ENCODE results near the gene ADAMTS19. TPM values are rescaled to one million over a fixed set of nuclear protein-coding genes. Genes with fewer than 3 reads are reported as not detected.

The ADAMTS19 gene
- total and polyA plus RNA-seq, 2 of the 8 experiments (the other 6 are each of a cell fraction or from before 2014, with no cell fraction given) = 17.3 to 28.8 TPM

DNA sequence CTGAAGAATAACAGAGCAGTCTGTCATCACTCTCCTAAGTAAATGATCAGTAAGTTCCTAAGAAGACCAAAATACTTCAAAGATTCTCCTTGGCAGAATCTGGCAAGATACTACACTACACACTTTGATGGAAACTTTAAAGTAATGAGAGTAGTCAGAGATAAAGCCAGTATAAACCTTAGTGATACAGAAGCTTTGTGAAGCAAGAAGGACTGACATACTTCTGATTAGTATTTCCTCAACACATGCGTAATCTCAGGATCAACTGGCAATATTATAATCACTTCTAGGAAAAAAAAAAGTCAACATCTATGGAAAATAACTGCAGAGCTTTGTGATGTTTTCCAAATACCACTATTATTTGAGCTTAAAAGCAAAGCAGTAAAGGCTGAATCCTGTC, 34.0 kb upstream of the ADAMTS19 start:
- no peak overlapping the region for H2BK15ac ChIP-seq (ENCODE audit: low read length)
- H2BK20ac ChIP-seq (ENCODE audit: low read length) = no peak overlapping the region
- H3K79me2 ChIP-seq (ENCODE audit: control insufficient read depth in 1 of 2, insufficient read depth in 2 of 2, low read length in 2 of 2) = no peaks in the 10 kb centered on the region
- no peaks in the 10 kb centered on the region for H4K20me1 ChIP-seq (replicated peaks in 1 of 2; ENCODE audit: control insufficient read depth in 1 of 2, insufficient read depth in 2 of 2, low read length in 2 of 2)
- H3K9me3 ChIP-seq (ENCODE audit: insufficient read depth in 2 of 2, low read depth in 1 of 2, low read length in 1 of 2) = no peaks in the 10 kb centered on the region
- H4K8ac ChIP-seq (ENCODE audit: extremely low read depth, insufficient read depth, low read length) = no peak overlapping the region
- H2AFZ ChIP-seq (ENCODE audit: low read length) = no peak overlapping the region
- FAIRE-seq (no peak), DNase-seq (ENCODE audit: low read depth in 1 of 2, low spot score in 2 of 2) (no peak)
- no peaks in the 10 kb centered on the region for H3K79me1 ChIP-seq (ENCODE audit: low read depth, low read length)
- no peak overlapping the region for H3K18ac ChIP-seq (ENCODE audit: extremely low read depth, low read length)
- H3K4me3 ChIP-seq (ENCODE audit: extremely low read depth in 1 of 4, insufficient read depth in 2 of 4, low read depth in 3 of 4, low read length in 4 of 4) = no peak overlapping the region
- no peak overlapping the region for H2BK120ac ChIP-seq (replicated peaks; ENCODE audit: low read depth, low read length)
- H3K56ac ChIP-seq (replicated peaks; ENCODE audit: insufficient read length, low read depth, low read length) = no peak overlapping the region
- H2AK5ac ChIP-seq (ENCODE audit: low read depth, low read length) = no peak overlapping the region
- 85% methylated on average over 1 of the region's 1 CpG; no CpG with 5 or more reads in 1 of the 2 experiments for WGBS, 2 experiments (ENCODE audit: extremely low coverage in 1 of 2, insufficient coverage in 1 of 2, insufficient read length in 1 of 2, insufficient replicate concordance in 2 of 2, low coverage in 1 of 2, low lambda C conversion rate in 2 of 2, missing lambda C conversion rate in 1 of 2)
- H3K4me2 ChIP-seq (ENCODE audit: insufficient read depth in 1 of 2, low read depth in 2 of 2, low read length in 2 of 2) = no peak overlapping the region
- no peak overlapping the region for H3K9ac ChIP-seq (replicated peaks in 1 of 4; ENCODE audit: extremely low read depth in 1 of 4, low read depth in 3 of 4, low read length in 3 of 4)
- H3K27me3 ChIP-seq (replicated peaks in 1 of 4; ENCODE audit: control insufficient read depth in 3 of 4, extremely low read depth in 1 of 4, insufficient read depth in 3 of 4, low read length in 3 of 4) = no peaks in the 10 kb centered on the region
- no peaks in the 10 kb centered on the region for H3K23me2 ChIP-seq (ENCODE audit: low read depth, low read length)
- ChIA-PET POLR2A (ENCODE audit: partially characterized antibody) (interaction anchor here (1.3 kb wide), 1 partner anchor 15 kb away, joined by 3 read pairs; no protein-coding TSS in a partner anchor), CTCF (ENCODE audit: partially characterized antibody) (interaction anchor here (0.6 to 2.0 kb wide), 6 partner anchors 11 to 67 kb away, joined by 3 to 6 read pairs (median 3); no protein-coding TSS in a partner anchor)
- H4K91ac ChIP-seq (replicated peaks; ENCODE audit: insufficient read length, low read length) = no peak overlapping the region
- H3K14ac ChIP-seq (ENCODE audit: insufficient read length) = no peak overlapping the region
- H2BK12ac ChIP-seq (ENCODE audit: low read depth, low read length) = no peak overlapping the region
- H3K36me3 ChIP-seq (ENCODE audit: control insufficient read depth in 2 of 4, insufficient read depth in 4 of 4, low read length in 3 of 4) = no peaks in the 10 kb centered on the region; a peak in 2 of 8 replicates
- no peak overlapping the region for H3K27ac ChIP-seq (ENCODE audit: low read depth, low read length)
- H3K4ac ChIP-seq (replicated peaks; ENCODE audit: insufficient read length, low read depth, low read length) = no peak overlapping the region
- H4K5ac ChIP-seq (ENCODE audit: insufficient read length, low read depth, low read length) = no peak overlapping the region
- no peak overlapping the region for H3K23ac ChIP-seq (ENCODE audit: insufficient read length)
- H2BK5ac ChIP-seq (ENCODE audit: low read depth, low read length) = no peak overlapping the region
- no peaks in the 10 kb centered on the region for H3K4me1 ChIP-seq (replicated peaks in 1 of 4; ENCODE audit: control insufficient read depth in 3 of 4, insufficient read depth in 4 of 4, low read length in 3 of 4)
- TF ChIP-seq RXRA (IDR thresholded peaks at IDR 0.05; ENCODE audit: insufficient read depth, low read depth, low read length) = no peak
- TF ChIP-seq, protein P1, sequence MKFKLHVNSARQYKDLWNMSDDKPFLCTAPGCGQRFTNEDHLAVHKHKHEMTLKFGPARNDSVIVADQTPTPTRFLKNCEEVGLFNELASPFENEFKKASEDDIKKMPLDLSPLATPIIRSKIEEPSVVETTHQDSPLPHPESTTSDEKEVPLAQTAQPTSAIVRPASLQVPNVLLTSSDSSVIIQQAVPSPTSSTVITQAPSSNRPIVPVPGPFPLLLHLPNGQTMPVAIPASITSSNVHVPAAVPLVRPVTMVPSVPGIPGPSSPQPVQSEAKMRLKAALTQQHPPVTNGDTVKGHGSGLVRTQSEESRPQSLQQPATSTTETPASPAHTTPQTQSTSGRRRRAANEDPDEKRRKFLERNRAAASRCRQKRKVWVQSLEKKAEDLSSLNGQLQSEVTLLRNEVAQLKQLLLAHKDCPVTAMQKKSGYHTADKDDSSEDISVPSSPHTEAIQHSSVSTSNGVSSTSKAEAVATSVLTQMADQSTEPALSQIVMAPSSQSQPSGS (IDR thresholded peaks at IDR 0.05; ENCODE audit: low read length) = no peak
- no peak for TF ChIP-seq BACH1 (IDR thresholded peaks at IDR 0.05; ENCODE audit: low read length)
- TF ChIP-seq SAP30 (IDR thresholded peaks at IDR 0.05; ENCODE audit: insufficient read depth, insufficient replicate concordance, low read length) = no peak
- no peak for TF ChIP-seq SIRT6 (IDR thresholded peaks at IDR 0.05; ENCODE audit: low read length)
- TF ChIP-seq, protein P2, sequence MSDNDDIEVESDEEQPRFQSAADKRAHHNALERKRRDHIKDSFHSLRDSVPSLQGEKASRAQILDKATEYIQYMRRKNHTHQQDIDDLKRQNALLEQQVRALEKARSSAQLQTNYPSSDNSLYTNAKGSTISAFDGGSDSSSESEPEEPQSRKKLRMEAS (IDR thresholded peaks at IDR 0.05) = no peak
- no peak for TF ChIP-seq ZNF274 (IDR thresholded peaks at IDR 0.05; ENCODE audit: borderline replicate concordance, extremely low read depth, low read length)
- TF ChIP-seq JUN (IDR thresholded peaks at IDR 0.05; ENCODE audit: low read depth, low read length) = no peak
- no peak for TF ChIP-seq CHD2 (IDR thresholded peaks at IDR 0.05; ENCODE audit: low read length)
- no peak for TF ChIP-seq EP300 (IDR thresholded peaks at IDR 0.05; ENCODE audit: borderline replicate concordance in 1 of 2, low read depth in 2 of 2, low read length in 2 of 2)
- no peak for TF ChIP-seq CTBP2 (IDR thresholded peaks at IDR 0.05; ENCODE audit: borderline replicate concordance, insufficient read depth, insufficient read length, low read length)
- TF ChIP-seq HDAC6 (IDR thresholded peaks at IDR 0.05; ENCODE audit: low read depth, low read length) = no peak
